HepG2 (cell line): ENCODE data around the gene STPG2. TPM values are rescaled to one million over a fixed set of nuclear protein-coding genes. Genes with fewer than 3 reads are reported as not detected.

ENCODE experiments used
- ATAC-seq: fragments of 200-7000 bp; cut with Tn5 transposase; 3 replicates; pipeline ENCODE4 v1.9.1; 2020; ENCODE audit warnings: mild to moderate bottlenecking, moderate library complexity
- BruUV-seq: library from RNA; stranded (reverse); fragments of 400-500 nt; replicated peaks from 2 replicates; lab custom pipeline; 2021; lab: Mats Ljungman, UMichigan
- CTCF ChIA-PET: fragments of 300-600 bp; formaldehyde crosslinking; extraction: SDS; loops from one replicate; lab custom pipeline; 2021; ENCODE audit warnings: low total read pairs, inconsistent platforms, low intra/inter-chr PET ratio; lab: Yijun Ruan, JAX
- POLR2A ChIA-PET: fragments of 350-600 bp; sonication (Branson Sonifier 250); formaldehyde crosslinking; loops from one replicate; lab custom pipeline; 2020; ENCODE audit warnings: antibody characterized with exemption, inconsistent platforms; lab: Yijun Ruan, JAX
- DNase-seq: peaks from one replicate; pipeline ENCODE4 v3.0.0-alpha.2; 2015; ENCODE audit warnings: low spot score
- FAIRE-seq: peaks from 3 replicates; lab custom pipeline; 2011; peaks lifted over from hg19 to GRCh38; lab: Jason Lieb, UNC
- H2AFZ ChIP-seq: one replicate; pipeline ENCODE4 v1.6.1; 2011; ENCODE audit warnings: low read length, inconsistent platforms
- H3K27ac ChIP-seq: fragments of 300-600 bp; 3 replicates; pipeline ENCODE4 v1.8.0; 2011; ENCODE audit warnings: mixed run types, mild to moderate bottlenecking, mixed read lengths, low read length, inconsistent platforms; ENCODE audit not compliant: insufficient read depth; ENCODE audit errors: extremely low read length
- H3K27me3 ChIP-seq, 2 experiments: fragments of 200-600 bp in 1 of 2; 2 replicates in 1 of 2; 3 replicates in 1 of 2; pipeline versions ENCODE4 v1.6.0 to v1.8.0; 2011; ENCODE audit warnings: low read length in 2 of 2, mild to moderate bottlenecking in 2 of 2, moderate library complexity in 2 of 2, inconsistent platforms in 1 of 2; ENCODE audit not compliant: insufficient read depth in 2 of 2, control insufficient read depth in 1 of 2
- H3K36me3 ChIP-seq, 2 experiments: fragments of 200-600 bp in 1 of 2; replicated peaks in 1 of 2; 2 replicates in 1 of 2; 3 replicates in 1 of 2; pipeline versions ENCODE4 v1.5.1 to v1.8.0; 2011; ENCODE audit warnings: low read length in 2 of 2, inconsistent platforms in 1 of 2; ENCODE audit not compliant: insufficient read depth in 2 of 2, control insufficient read depth in 1 of 2
- H3K4me1 ChIP-seq: 2 replicates; pipeline ENCODE4 v1.5.1; 2012; ENCODE audit warnings: low read length, inconsistent platforms; ENCODE audit not compliant: insufficient read depth
- H3K4me2 ChIP-seq: 2 replicates; pipeline ENCODE4 v1.6.0; 2011; ENCODE audit warnings: low read depth, low read length, inconsistent platforms
- H3K4me3 ChIP-seq, 3 experiments: fragments of 200-600 bp in 1 of 3; sonication (generic), shearing (Covaris generic) in 1 of 3; replicated peaks in 1 of 3; 2 replicates each; pipeline ENCODE4 v1.5.1; 2011 to 2016; ENCODE audit warnings: low read length in 3 of 3, inconsistent platforms in 2 of 3, low read depth in 2 of 3, mild to moderate bottlenecking in 2 of 3, control low read depth in 1 of 3, mixed read lengths in 1 of 3; ENCODE audit not compliant: insufficient read depth in 1 of 3
- H3K79me2 ChIP-seq: one replicate; pipeline ENCODE4 v1.6.1; 2011; ENCODE audit warnings: low read length, inconsistent platforms; ENCODE audit not compliant: insufficient read depth
- H3K9ac ChIP-seq: 2 replicates; pipeline ENCODE4 v1.6.0; 2011; ENCODE audit warnings: mild to moderate bottlenecking, low read depth, low read length, inconsistent platforms; ENCODE audit not compliant: insufficient read depth
- H3K9me3 ChIP-seq: 2 replicates; pipeline ENCODE4 v1.5.1; 2012; ENCODE audit warnings: mild to moderate bottlenecking, low read length
- H4K20me1 ChIP-seq: 2 replicates; pipeline ENCODE4 v1.6.0; 2011; ENCODE audit warnings: inconsistent platforms, mild to moderate bottlenecking, low read length, moderate library complexity; ENCODE audit not compliant: insufficient read depth
- ARHGAP35 ChIP-seq: sonication (generic); formaldehyde crosslinking; IDR thresholded peaks from 2 replicates; pipeline ENCODE4 v1.9.0; 2022; ENCODE audit warnings: mild to moderate bottlenecking, inconsistent platforms, moderate library complexity, missing genetic modification reagents, borderline replicate concordance
- HCFC1 ChIP-seq: fragments of 150-350 bp; IDR thresholded peaks from 2 replicates; pipeline ENCODE4 v1.6.1; 2014; ENCODE audit warnings: low read depth, low read length
- THRA ChIP-seq: sonication (generic); formaldehyde crosslinking; IDR thresholded peaks from 2 replicates; pipeline ENCODE4 v1.4.0; 2020; ENCODE audit warnings: missing genetic modification reagents, borderline replicate concordance
- WGBS: methylation state at CpG from one replicate; pipeline ENCODE4 v1.1.6; 2017; ENCODE audit warnings: low lambda C conversion rate; 5-methylcytosine and 5-hydroxymethylcytosine counted together
- in situ Hi-C: cut with HindIII; loops from 2 replicates; pipeline ENCODE4 v1.10.0; 2017; ENCODE audit warnings: low pct_unique_long_range_greater_than_20kb; ENCODE audit not compliant: extremely low pct_ligation_motif_present
- intact Hi-C: fragments of 100-400 bp; cut with micrococcal nuclease; formaldehyde crosslinking; loops from one replicate; pipeline ENCODE4 v1.10.0; 2022; ENCODE audit not compliant: unreplicated experiment
- polyA plus RNA-seq, 8 experiments: library from polyadenylated mRNA; depleted of rRNA in 3 of 8; stranded (reverse) in 7 of 8; unstranded in 1 of 8; fragments of >200 nt; fragmentation: Illumina TruSeq in 4 of 8; extraction: Trizol in 4 of 8; gene quantifications; 2 replicates each; pipeline versions ENCODE4 v1.2.1 to v1.2.3, GENCODE V29; 2011 to 2016; ENCODE audit warnings: low read depth in 4 of 8, missing spikeins in 1 of 8, mixed read lengths in 1 of 8; ENCODE audit not compliant: insufficient read depth in 1 of 8
- total RNA-seq, 5 experiments: library from RNA; depleted of rRNA; stranded (reverse); fragments of >200 nt; fragmentation: Illumina TruSeq; extraction: Trizol; gene quantifications; 2 replicates each; pipeline ENCODE4 v1.2.3, GENCODE V29; 2016; ENCODE audit warnings: low read depth in 1 of 5
- TF ChIP-seq, protein P1 (sequence below): sonication (generic); formaldehyde crosslinking; IDR thresholded peaks from 2 replicates; pipeline ENCODE4 v1.5.0; 2020; ENCODE audit warnings: mild to moderate bottlenecking, missing genetic modification reagents

The STPG2 gene
- total and polyA plus RNA-seq, 2 of the 13 experiments (the other 11 are each of a cell fraction or from before 2014, with no cell fraction given), result 0.07 TPM; not detected in 1

- TF ChIP-seq THRA (CRISPR knock-in tag) (no peak), ARHGAP35 (no peak), HCFC1 (no peak)
Measured at GRCh38 chr4:98046665-98047064, 96.6 kb downstream of the STPG2 start (continued).

GRCh38 chr4:98030059-98030458 lies 113.2 kb downstream of the STPG2 start:
- Histone ChIP-seq H3K27ac (no peak overlapping the region), H3K36me3 (no peaks in the 10 kb centered on the region), H3K9me3 (no peaks in the 10 kb centered on the region), H4K20me1 (no peaks in the 10 kb centered on the region), H3K4me2 (no peak overlapping the region), H3K9ac (no peak overlapping the region), H3K79me2 (no peaks in the 10 kb centered on the region), H3K4me3 (no peak overlapping the region), H2AFZ (no peak overlapping the region), H3K4me1 (no peaks in the 10 kb centered on the region), H3K27me3 (no peaks in the 10 kb centered on the region)
- FAIRE-seq (no peak), ATAC-seq (no peak), DNase-seq (no peak)
- ChIA-PET CTCF (no interaction called here), POLR2A (no interaction called here)
- TF ChIP-seq, protein P1, sequence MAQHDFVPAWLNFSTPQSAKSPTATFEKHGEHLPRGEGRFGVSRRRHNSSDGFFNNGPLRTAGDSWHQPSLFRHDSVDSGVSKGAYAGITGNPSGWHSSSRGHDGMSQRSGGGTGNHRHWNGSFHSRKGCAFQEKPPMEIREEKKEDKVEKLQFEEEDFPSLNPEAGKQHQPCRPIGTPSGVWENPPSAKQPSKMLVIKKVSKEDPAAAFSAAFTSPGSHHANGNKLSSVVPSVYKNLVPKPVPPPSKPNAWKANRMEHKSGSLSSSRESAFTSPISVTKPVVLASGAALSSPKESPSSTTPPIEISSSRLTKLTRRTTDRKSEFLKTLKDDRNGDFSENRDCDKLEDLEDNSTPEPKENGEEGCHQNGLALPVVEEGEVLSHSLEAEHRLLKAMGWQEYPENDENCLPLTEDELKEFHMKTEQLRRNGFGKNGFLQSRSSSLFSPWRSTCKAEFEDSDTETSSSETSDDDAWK, result no peak
- BruUV-seq, result no TSS peak
- WGBS, result 0% methylated on average over 1 of the region's 1 CpG
- intact Hi-C loops (no loop called here), in situ Hi-C loops (no loop called here)
